Measurements from ENCODE around the gene SLC25A28.

Gene SLC25A28

DNA sequence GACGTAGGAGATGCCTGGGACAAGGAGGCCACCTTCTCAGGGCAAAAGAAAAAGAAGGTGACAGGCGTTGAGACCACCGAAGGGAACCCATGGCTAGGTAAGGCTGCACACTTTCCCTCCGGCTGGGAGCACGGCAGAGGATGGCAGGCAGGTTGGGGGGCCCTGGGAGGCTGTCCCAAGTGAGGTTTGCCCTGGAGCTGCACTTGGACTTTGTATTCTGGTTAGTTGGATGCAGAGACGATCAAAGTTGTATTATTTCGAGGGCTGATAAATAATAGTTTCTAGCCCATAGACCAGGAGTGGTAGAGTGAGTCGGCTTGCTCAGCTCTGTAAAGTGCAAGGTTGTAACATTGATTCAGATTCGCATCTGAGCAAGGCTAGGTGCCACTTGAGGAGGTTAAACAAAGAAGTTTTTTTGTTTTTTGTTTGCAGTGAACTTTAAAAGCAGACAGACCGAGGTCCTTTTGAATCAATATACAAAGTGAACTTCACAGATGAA, 39.7 kb upstream of the SLC25A28 start:
- Histone ChIP-seq H3K27ac (peak overlapping the region; percentile 87), H3K9me3 (no peaks in the 10 kb centered on the region), H3K27me3 (no peaks in the 10 kb centered on the region), H3K4me3 (ENCODE audit: low read depth in 1 of 2, low read length in 1 of 2) (peak overlapping the region; percentile 73 to 84), H3K4me1 (ENCODE audit: control insufficient read depth in 1 of 2, insufficient read depth in 1 of 2, low read depth in 1 of 2, low read length in 1 of 2) (peaks cover 51 to 77% of the 10 kb centered on the region in 2 experiments), H3K36me3 (no peaks in the 10 kb centered on the region)
- no peak for TF ChIP-seq CTCF (IDR thresholded peaks at IDR 0.05)

DNA sequence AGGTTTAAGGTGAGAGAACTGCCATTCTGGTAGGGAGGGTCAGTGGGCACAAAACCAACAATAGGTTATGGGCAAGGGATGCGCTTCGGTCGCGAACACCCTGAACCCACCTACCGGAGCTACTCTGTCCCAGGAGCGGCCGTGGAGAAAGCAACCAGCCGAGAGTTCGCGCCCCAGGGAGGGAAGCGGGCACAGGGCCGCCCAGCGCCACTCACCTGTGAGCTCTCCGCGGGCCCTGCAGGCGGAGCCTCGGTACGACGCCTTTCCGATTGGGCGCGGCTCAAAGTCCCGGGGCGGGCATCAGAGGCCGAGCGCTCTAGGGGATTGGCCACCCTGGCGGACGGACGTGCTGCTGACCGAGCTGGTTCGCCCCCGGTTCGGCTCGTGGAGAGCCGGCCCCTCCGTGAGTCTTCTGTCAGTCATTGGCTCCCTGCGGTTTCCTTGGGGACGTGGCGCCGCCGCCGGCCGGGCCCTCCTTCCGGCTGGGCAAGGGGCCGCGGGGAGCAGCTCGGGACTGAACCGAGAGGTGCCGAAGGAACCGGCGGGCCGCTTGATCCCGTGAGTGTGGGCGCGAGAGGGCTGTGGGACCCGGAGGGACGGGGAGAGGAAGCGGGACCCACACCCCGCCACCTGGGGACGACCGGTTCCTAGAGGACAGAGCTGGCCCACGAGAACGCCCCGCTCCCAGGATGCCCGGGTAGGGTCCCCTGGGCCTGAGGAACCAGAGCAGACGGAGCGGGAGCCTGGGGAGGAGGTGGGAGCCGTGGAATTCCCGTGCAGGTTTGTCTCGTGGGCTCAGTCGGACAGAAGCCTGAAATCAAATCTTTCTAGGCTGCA, 39.0 kb upstream of the SLC25A28 start, which contains the start of gene ENTPD7:
ENTPD7 (plus strand) TSS at position 479 of the 837 bp plus-strand sequence. CDS start 448 bp downstream, outside the sequence.
- Histone ChIP-seq H3K27me3 (no peaks in the 10 kb centered on the region), H3K27ac (peak within 1 kb of the TSS; percentile 87), H3K4me3 (ENCODE audit: low read depth in 1 of 2, low read length in 1 of 2) (peak within 1 kb of the TSS; percentile 73 to 84), H3K9me3 (no peaks in the 10 kb centered on the region), H3K36me3 (no peaks in the 10 kb centered on the region), H3K4me1 (ENCODE audit: control insufficient read depth in 1 of 2, insufficient read depth in 1 of 2, low read depth in 1 of 2, low read length in 1 of 2) (peaks cover 58 to 83% of the 10 kb centered on the region in 2 experiments)
- TF ChIP-seq CTCF (IDR thresholded peaks at IDR 0.05): peak; percentile 70

- Histone ChIP-seq H3K36me3 (no peaks in the 10 kb centered on the region), H3K9me3 (no peaks in the 10 kb centered on the region), H3K4me3 (ENCODE audit: low read depth in 1 of 2, low read length in 1 of 2) (peak overlapping the region; percentile 73 to 84), H3K27me3 (no peaks in the 10 kb centered on the region), H3K27ac (peak overlapping the region; percentile 87), H3K4me1 (ENCODE audit: control insufficient read depth in 1 of 2, insufficient read depth in 1 of 2, low read depth in 1 of 2, low read length in 1 of 2) (peaks cover 64 to 90% of the 10 kb centered on the region in 2 experiments)
- no peak for TF ChIP-seq CTCF (IDR thresholded peaks at IDR 0.05)
Observed at GRCh38 chr10:99658622-99659030, 38.4 kb upstream of the SLC25A28 start.

DNA sequence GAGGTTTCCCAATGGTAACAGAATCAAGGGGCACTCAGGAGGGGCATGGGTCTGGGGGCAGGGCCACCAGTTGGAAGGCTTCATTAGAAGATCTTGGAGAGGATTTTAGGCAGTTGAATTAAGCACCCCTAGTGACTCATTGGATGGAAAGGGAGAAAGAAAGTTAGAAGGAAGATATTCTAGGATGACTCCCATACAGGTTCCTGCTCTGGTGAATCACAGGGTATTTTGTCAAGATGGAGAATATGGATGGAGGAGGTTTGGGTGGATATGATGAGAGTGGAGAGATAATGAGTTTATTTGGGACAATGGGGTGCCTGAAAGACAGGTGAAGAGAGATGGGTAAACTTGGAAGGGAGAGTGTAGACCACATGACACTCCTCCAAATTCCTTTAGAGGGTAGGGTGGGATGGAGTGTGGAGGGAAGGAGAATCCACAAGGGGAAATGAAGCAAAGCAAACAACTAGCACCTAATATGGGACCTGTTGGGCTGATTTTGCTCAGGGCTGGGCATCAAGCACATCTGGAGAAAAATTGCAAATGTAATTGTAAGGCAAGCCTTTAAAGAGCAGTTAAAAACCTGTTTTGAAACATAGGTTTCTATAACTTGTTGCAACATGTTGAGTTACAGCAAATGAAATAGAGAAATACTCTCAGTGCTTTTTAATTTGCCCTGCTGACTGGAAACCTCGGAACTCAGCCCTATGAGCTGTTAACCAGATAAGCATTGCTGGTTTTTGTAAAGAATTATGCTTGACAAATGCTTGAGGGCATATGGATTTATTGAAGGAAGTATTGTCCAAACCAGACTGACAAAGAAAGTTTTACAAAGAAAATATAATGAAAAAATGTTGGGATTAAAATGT, 36.2 kb upstream of the SLC25A28 start:
- Histone ChIP-seq H3K27me3 (no peaks in the 10 kb centered on the region), H3K9me3 (no peaks in the 10 kb centered on the region), H3K4me3 (ENCODE audit: low read depth in 1 of 2, low read length in 1 of 2) (no peak overlapping the region), H3K27ac (peak overlapping the region; percentile 87), H3K36me3 (no peaks in the 10 kb centered on the region), H3K4me1 (ENCODE audit: control insufficient read depth in 1 of 2, insufficient read depth in 1 of 2, low read depth in 1 of 2, low read length in 1 of 2) (peaks cover 65 to 77% of the 10 kb centered on the region in 2 experiments)
- no peak for TF ChIP-seq CTCF (IDR thresholded peaks at IDR 0.05)

GRCh38 chr10:99654390-99655175, 34.3 kb upstream of the SLC25A28 start:
- H3K9me3 ChIP-seq: no peaks in the 10 kb centered on the region
- no peaks in the 10 kb centered on the region for H3K36me3 ChIP-seq
- no peak for TF ChIP-seq CTCF (IDR thresholded peaks at IDR 0.05)
- H3K27ac ChIP-seq: peak overlapping the region; percentile 87
- no peaks in the 10 kb centered on the region for H3K27me3 ChIP-seq
- H3K4me3 ChIP-seq (ENCODE audit: low read depth in 1 of 2, low read length in 1 of 2): peak overlapping the region in 1 of 2 experiments; percentile 35
- H3K4me1 ChIP-seq (ENCODE audit: control insufficient read depth in 1 of 2, insufficient read depth in 1 of 2, low read depth in 1 of 2, low read length in 1 of 2): peaks cover 56 to 58% of the 10 kb centered on the region in 2 experiments
